GM06990 (cell line): ENCODE results near the gene GTF3C1.

Experiments used
- DNase-seq: peaks from one replicate; pipeline ENCODE4 v3.0.0-alpha.2; 2011; ENCODE audit not compliant: insufficient read length; ENCODE audit errors: extremely low read depth
- H3K27me3 ChIP-seq: replicated peaks from 2 replicates; pipeline ENCODE4 v1.6.0; 2011; ENCODE audit warnings: low read length; ENCODE audit not compliant: control insufficient read depth, insufficient read depth
- H3K36me3 ChIP-seq: 2 replicates; pipeline ENCODE4 v1.5.1; 2011; ENCODE audit warnings: low read length; ENCODE audit not compliant: control insufficient read depth, insufficient read depth
- H3K4me3 ChIP-seq: replicated peaks from 2 replicates; pipeline ENCODE4 v1.5.1; 2011; ENCODE audit warnings: low read depth, mild to moderate bottlenecking, control low read depth, low read length
- TF ChIP-seq, protein P1 (sequence below): IDR thresholded peaks from 2 replicates; pipeline ENCODE4 v1.5.1; 2011; ENCODE audit warnings: low read length, control low read depth, mild to moderate bottlenecking, inconsistent platforms; ENCODE audit not compliant: insufficient read depth, poor library complexity, severe bottlenecking

GTF3C1 gene

DNA sequence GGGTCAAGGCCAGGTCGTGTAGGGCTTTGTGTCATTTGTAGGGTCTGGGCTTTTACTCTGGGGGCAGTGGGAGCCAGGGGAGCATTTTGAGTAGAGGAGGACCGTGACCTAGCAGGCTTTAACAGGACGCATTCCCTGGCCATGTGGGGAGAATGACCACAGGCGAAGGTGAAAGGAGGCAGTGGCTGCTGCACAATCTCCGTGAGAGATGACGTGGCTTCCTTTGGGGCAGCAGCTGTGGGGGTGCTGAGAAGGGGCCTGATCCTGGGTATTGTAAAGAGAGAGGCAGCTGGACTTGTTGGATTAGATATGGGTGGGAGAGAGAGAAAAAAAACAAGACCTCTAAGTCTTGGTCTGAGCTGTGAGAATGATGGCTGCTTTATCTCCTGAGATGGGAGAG is 46.3 kb upstream of the GTF3C1 start:
- DNase-seq: no peak
- no peaks in the 10 kb centered on the region for H3K27me3 ChIP-seq
- no peak overlapping the region for H3K4me3 ChIP-seq
- TF ChIP-seq, protein P1, sequence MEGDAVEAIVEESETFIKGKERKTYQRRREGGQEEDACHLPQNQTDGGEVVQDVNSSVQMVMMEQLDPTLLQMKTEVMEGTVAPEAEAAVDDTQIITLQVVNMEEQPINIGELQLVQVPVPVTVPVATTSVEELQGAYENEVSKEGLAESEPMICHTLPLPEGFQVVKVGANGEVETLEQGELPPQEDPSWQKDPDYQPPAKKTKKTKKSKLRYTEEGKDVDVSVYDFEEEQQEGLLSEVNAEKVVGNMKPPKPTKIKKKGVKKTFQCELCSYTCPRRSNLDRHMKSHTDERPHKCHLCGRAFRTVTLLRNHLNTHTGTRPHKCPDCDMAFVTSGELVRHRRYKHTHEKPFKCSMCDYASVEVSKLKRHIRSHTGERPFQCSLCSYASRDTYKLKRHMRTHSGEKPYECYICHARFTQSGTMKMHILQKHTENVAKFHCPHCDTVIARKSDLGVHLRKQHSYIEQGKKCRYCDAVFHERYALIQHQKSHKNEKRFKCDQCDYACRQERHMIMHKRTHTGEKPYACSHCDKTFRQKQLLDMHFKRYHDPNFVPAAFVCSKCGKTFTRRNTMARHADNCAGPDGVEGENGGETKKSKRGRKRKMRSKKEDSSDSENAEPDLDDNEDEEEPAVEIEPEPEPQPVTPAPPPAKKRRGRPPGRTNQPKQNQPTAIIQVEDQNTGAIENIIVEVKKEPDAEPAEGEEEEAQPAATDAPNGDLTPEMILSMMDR: no peak
- H3K36me3 ChIP-seq: no peaks in the 10 kb centered on the region

- Histone ChIP-seq H3K36me3 (no peaks in the 10 kb centered on the region), H3K4me3 (no peak overlapping the region), H3K27me3 (no peaks in the 10 kb centered on the region)
- no peak for DNase-seq
- TF ChIP-seq, protein P1: no peak
Measured at GRCh38 chr16:27595475-27595874, 45.8 kb upstream of the GTF3C1 start.

- no peak for DNase-seq
- Histone ChIP-seq H3K4me3 (no peak overlapping the region), H3K36me3 (no peaks in the 10 kb centered on the region), H3K27me3 (no peaks in the 10 kb centered on the region)
- TF ChIP-seq, protein P1: no peak
Measured at GRCh38 chr16:27591837-27592236, 42.1 kb upstream of the GTF3C1 start.

DNA sequence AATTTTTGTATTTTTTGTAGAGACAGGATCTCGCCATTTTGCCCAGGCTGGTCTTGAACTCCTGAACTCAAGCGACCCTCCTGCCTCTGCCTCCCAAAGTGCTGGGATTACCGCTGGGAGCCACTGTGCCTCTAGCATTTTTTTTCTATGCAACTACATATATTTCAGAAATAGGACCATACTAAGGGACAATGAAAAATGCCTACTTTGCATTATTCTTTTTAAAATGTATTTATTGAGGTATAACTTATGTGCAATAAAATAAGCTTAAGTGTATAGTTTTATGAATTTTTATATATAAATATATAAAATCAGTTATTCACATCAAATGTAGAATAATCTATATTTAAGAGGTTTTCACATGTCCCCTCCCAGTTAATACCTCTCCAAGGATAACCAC is 38.3 kb upstream of the GTF3C1 start:
- TF ChIP-seq, protein P1: no peak
- H3K4me3 ChIP-seq: no peak overlapping the region
- no peaks in the 10 kb centered on the region for H3K27me3 ChIP-seq
- no peak for DNase-seq
- no peaks in the 10 kb centered on the region; the same call in 1 of the 2 replicates for H3K36me3 ChIP-seq

DNA sequence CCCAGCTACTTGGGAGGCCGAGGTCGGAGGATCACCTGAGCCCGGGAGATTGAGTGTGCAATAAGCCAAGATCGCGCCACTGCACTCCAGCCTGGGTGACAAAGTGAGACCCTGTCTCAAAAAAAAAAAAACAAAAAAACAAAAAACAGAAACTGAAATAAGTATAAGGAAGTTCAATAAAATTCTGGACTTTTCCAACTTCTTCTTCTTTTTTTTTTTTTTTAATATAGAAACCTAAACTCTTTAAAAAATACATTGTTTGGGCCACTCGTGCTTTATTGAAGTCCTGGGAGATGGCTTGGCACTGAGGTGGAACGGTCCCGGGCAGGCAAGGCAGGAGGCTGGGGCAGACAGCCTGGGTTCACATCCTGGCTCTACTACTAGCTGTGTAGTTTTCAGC is 37.0 kb upstream of the GTF3C1 start:
- Histone ChIP-seq H3K36me3 (no peaks in the 10 kb centered on the region; the same call in 1 of the 2 replicates), H3K27me3 (no peaks in the 10 kb centered on the region), H3K4me3 (no peak overlapping the region)
- TF ChIP-seq, protein P1: no peak
- DNase-seq: no peak

- Histone ChIP-seq H3K36me3 (no peaks in the 10 kb centered on the region; the same call in 1 of the 2 replicates), H3K27me3 (no peaks in the 10 kb centered on the region), H3K4me3 (no peak overlapping the region)
- TF ChIP-seq, protein P1: no peak
- DNase-seq: no peak
Measured at GRCh38 chr16:27585200-27585599, 35.5 kb upstream of the GTF3C1 start.
